ENCODE results near the gene FZR1. TPM values are rescaled to one million over a fixed set of nuclear protein-coding genes. Genes with fewer than 3 reads are reported as not detected.
"Not testable (repeated sequence)": the region's sequence is repeated elsewhere in the genome, so short reads cannot be mapped to it uniquely, and the experiment has no call there.

The FZR1 gene
- total RNA-seq, 1 donor from 2014 or later: 23.8 TPM

DNA sequence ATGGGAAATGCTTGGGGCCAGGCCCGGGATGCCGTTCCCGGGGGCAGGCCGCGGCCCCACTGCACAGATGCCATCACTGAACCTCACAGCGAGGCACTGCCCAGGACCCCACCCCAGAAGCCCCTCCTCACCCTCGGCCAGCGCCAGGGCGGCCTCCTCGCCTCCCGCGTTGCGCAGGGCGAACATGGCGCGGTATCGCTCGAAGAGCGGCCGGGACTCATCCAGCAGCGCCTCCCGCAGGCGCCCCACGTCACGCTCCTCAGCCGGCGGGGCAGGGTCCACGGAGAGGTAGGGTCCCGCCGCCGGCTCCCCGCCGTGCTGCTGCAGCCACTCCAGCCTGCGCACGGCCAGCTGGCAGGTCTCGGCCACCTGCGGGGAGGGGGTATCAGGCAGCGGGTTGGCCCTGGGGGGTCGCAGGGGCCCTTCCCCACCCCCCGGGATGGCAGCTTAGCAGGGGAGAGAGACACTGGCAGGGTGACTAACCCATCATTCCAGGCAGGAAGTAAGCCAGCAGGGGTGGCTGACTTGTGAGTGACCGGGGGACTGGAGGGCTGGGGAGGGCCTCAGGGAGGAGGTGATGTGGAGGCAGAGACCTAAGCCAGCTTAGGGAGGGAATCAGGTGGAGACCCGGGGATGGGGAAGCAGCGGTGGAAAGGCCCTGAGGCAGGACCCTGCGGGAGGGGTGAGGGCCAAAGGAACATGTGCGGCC, 13.8 kb upstream of the FZR1 start:
- no peak for DNase-seq (ENCODE audit: low spot score)
- intact Hi-C loops (cut with DNase I): no loop called here

DNA sequence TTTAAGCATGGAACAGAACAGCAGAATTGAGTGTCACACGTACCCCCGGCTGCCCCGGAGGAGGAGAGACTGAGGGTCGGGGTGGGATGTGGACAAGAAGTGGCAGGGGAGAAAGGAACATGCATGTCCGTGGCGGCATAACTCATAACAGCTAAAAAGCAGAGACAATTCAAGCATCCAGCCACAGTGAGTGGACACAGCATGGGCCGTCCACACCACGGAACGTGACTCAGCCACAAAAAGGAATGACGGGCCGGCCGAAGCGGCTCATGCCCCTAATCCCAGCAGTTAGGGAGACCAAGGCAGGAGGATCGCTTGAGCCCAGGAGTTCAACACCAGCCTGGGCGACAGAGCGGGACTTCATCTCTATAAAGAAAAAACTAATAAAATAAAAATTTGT, 13.2 kb upstream of the FZR1 start:
- DNase-seq (ENCODE audit: low spot score): no peak
- intact Hi-C loops (cut with DNase I): no loop called here

DNA sequence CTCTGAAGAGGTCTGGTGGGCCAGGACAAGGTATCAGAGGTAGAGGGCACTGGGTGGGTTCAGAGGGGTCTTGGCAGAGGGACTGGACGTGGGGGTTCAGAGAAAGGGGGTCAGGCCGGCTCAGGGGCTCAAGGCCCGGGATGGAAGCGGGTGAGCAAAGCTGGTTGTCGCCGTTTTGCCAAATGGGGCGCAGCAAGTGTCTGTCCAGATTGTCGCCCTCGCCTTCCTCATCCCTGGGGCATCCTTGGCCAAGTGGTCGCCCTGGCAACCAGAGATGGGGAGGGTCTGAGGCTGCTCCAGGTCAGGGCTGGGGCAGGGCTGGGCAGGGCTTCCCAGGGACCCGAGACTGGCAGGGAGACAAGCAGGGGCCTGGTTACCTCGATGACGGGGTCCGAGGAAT, 12.5 kb upstream of the FZR1 start:
- intact Hi-C loops (cut with DNase I): no loop called here
- DNase-seq (ENCODE audit: low spot score): no peak

DNA sequence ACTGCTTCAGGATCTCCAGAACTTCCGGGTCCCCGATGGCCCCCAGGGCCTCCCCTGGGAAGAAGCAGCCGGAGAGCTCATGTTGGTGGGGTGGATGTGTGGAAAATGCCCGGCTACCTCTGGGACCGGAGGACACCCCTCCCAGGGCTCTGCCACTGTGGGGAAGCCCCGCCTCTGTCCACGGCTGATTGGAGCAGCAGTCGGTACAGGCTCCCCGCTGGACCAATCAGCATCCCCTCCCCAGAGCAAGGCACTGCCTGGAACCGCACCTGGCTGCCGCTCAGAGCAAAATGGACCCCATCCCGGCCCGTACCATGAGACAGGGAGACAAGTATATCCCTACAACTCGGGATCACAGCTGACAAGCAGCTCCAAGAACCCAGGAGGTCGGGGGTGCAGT, 12.1 kb upstream of the FZR1 start:
- intact Hi-C loops (cut with DNase I): no loop called here
- DNase-seq (ENCODE audit: low spot score): no peak

DNA sequence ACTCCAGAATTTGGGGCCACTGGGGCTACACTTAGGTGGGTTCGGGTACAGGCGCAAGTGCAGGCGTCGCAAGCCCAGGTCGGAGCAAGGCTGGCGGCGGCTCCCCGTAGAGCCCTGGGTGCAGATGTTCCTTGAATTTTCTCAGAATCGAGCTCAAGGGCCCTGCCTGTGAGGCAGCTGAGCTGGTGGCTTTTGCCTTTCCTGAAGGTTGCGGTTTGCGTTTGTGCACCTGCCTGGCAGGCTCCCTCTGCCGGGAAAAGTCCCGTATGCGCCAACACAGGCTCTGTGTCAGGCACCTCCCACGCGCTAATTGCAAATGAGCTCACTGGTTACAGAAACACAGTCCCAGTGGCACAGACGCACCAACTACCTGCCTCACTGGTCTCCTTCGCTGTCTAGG, 11.6 kb upstream of the FZR1 start:
- intact Hi-C loops (cut with DNase I): no loop called here

DNA sequence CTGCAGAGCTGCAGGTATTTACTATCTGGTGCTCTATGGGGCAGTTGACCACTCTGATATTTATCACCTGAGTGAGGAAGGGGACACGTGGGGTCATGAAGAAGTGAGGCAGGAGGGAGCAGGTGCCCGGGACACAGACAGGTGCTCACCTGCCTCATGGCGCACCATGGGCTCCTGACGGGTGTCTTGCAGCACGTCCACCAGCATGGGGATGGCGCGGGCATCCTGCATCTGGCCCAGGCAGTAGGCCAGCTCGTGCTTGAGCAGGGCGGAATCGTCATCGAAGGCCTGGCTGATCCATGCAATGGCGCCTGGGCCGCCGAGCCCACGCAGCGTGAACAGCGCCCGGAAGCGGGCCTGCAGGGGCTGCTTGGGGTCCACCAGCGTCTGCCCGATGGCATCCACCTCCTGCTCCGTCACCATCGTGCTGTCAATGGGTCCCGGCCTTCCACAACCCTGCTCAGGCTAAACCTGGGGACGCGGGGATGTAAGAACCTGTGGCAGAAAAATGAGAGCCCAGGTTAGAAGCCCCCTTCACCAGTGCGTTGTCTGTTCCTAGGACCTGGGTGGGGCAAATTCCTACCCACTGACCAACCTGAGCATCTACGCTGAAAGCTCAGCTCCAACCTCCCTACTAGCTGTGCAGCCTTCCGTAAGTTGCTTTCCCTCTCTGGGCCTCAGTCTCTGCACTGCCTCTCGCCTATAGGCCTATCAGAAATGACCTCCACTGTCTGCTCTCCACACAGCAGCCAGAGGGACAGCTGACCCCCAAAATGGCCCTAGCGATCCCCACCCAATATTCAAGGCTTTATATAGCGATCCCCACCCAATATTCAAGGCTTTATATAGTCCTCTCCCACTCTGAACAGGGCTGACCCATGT, 9.5 kb upstream of the FZR1 start:
- intact Hi-C loops (cut with DNase I): no loop called here
- no peak for DNase-seq (ENCODE audit: low spot score)

More for the DNA sequence above, 11.6 kb upstream of the FZR1 start:
- no peak for DNase-seq (ENCODE audit: low spot score)

DNA sequence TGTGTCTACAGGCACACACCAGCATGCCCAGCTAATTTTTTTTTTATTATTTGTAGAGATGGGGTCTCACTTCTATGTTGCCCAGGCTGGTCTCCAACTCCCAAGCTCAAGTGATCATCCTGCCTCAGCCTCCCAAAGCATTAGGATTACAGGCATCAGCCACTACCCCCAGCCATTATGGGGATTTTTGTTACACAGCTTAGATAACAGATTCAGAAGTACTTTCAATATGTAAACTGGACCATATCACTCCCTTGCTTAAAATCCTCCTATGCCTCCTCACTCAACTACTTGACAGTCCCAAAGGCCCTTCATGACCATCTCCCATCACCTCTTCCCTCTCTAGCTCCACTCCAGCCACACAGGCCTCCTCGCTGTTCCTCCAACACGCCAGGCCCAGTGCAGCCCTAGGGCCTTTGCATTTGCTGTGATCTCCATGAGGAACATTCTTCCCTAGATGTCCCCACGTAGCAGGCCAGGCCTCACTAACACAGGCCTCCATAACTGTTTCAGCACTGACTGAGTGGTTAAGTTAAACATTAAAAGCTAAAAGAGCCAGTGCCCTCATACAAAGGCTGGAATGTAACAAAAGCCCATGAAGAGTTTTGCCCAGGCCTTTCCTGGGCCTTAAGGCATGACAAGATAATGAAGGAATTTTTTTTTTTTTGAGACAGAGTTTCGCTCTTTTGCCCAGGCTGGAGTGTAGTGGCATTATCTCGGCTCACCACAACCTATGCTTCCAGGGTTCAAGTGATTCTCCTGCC, 8.2 kb upstream of the FZR1 start:
- intact Hi-C loops (cut with DNase I): no loop called here
- no peak for DNase-seq (ENCODE audit: low spot score)

DNA sequence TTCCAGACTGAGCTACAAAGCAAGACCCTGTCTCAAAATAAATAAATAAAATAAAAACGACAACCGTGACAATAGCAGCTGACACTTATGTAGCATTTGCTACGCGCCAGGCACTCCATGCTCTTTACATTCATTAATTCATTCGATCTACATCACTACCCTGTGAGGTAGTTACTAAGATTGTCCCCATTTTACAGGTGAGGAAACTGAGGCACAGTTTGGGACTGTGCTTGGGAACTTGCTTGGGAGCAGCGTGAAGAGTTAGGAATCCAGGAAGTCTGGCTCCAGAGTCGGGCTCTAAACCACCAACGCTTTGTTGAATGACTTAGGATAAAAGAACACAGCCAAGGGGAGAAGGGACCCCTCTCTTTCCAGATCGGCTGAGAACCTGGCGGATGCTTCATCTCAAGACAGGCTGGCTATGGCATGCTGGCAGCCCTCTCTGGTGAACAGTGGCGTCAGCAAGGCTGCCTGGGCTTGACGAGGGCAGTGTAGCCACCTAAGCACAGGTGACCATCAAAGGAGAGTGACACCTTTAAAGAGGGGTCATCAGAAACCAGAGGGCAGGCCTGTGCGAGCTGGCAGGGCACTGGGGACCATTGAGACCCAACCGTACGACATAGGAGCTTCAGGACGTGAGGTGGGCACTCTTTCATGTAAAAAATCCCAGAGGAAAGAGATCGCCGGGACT, 6.2 kb upstream of the FZR1 start:
- intact Hi-C loops (cut with DNase I): no loop called here
- DNase-seq (ENCODE audit: low spot score): no peak

DNA sequence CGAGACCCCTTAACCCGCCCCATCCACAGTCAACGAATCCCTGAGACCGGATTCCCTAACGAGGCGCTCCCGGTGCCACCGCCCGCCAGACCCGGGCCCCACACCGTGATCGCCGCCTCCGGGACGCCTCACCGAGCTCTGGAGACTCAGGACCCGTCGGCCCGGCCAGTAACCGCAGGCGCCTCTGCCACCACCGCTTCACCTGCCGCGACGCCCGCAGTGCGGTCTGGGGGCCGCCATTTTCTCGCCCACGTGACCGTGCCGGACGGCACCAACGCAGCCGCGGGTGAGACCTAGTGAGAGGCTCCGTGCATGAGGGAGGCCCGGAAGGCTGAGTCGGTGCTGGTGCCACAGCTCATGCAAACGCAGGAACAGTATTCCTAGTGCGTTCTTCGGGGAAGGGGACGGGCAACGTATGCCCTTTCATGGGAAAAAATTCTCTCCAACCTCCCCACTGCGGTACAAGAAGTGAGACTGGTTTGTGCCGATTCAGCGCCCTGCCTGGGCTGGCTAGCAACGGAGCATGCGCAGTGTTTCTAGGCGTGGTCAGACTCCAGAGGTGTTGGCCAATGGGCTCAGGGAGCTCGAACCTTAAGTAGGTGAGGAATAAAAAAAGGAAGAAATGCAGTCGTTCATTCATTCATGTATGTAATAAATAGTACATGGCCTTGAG, 5.5 kb upstream of the FZR1 start, which contains the start of gene DOHH:
DOHH (minus strand) TSS at position 246 of the 673 bp plus-strand sequence. CDS start 3,860 bp downstream, outside the sequence.
- intact Hi-C loops (cut with DNase I): no loop called here
- DNase-seq (ENCODE audit: low spot score): peak; percentile 98

DNA sequence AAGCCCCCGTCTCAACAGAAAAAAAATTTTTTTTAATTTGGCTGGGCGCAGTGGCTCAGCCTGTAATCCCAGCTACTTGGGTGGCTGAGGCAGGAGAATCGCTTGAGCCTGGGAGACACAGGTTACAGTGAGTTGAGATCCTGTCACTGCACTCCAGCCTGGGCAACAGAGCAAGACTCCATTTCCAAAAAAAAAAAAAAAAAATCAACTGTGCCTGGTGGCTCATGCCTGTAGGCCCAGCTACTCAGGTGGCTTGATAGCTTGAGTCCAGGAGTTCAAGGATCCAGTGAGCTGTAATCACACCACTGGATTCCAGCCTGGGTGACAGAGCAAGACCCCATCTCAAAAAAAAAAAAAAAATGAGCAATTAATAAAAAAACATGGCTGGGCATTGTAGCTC, 4.3 kb upstream of the FZR1 start:
- no peak for DNase-seq (ENCODE audit: low spot score)
- intact Hi-C loops (cut with DNase I): no loop called here

DNA sequence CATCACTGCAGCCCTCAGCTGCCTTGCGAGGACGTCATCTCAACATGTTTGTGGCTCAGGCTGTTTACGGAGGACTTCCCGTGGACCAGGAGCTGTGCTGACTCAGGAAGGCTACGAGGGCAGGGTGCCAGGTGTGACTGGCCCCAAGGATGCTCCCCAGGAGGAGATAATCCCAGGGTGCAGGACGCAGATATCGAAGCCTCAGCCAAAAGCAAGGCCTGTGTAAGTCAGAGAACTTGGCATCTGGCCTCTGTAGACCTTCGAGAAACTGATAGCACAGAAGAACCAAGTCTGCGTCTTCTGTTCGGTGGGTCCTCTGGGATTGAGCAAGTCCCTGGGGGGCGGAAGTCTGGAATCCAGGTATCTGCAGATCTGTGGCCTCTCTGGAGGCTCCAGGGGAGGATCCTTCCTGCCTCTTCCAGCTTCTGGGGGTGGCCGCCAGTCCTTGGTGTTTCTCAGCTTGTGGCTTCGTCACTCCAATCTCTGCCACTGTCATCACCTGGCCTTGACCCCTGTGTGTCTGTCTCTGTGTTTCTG, 3.0 kb upstream of the FZR1 start:
- DNase-seq (ENCODE audit: low spot score): no peak
- intact Hi-C loops (cut with DNase I): no loop called here

DNA sequence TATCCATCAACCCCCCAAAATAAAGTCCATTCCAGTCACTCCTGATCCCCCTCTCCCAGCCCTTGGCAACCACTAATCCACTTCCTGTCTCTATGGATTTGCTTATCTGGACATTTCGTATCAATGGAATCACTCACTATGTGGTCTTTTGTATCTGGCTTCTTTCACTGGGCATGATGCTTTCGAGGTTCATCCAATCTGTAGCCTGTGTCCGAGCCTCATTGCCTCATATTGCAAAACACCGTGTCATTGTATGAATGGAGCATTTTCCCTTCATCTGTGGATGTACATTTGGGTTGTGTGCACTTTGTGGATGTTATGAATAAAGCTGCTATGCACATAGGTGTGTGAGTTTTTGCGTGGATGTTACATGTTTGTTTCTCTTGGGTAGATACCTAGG, 1.4 kb upstream of the FZR1 start:
- DNase-seq (ENCODE audit: low spot score): no peak
- intact Hi-C loops (cut with DNase I): loop anchor here (5.0 kb wide), 1 partner anchor 68 kb away; the partner anchor contains the start of gene HMG20B

DNA sequence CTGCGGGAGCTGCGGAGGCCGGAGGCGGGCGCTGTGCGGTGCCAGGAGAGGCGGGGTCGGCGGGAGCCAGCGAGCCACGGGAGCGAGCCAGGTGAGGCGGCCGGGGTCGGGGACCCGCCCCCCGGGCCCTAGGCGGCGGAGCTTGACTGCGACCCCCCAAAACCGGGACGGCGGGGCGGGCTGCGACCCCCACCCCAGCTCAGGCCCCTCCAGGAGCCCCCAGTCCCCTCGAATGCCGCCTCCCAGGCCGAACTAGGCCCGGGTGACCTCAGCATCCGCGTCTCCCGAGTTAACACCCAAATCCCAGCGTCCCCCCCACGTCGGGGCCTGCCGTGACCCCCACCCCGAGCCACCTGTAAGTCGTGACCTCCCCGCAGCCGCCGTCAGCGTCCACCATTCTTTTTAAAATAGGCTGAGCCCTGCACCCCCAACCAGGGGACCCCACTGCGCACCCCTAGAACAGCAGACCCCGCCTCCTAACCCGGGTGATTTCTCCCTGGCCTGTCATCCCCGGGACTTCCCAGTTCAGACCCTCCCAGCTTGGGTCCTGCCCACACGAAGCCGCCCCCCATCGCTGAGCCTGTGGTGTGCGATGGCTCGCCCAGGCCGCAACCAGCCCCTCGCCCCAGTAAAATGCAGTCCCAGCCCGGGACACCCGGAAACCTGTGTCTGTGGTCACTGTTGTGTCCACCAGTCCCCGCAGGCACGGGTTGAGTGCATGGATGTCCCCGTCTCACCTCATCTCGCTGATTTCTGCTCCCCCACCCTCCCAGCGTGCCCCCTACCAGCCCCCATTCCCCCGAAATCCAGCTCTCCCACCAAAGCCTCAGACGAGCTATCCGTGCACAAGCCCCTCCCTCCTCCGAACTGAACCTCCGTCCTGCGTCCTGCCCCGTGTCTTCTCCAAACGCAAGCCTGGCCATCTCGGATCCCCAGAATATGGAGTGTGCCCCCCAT, 551 bp downstream of the FZR1 start:
- intact Hi-C loops (cut with DNase I): loop anchor here (5.0 kb wide), 1 partner anchor 66 kb away; the partner anchor contains the start of gene HMG20B
- no peak for DNase-seq (ENCODE audit: low spot score)

DNA sequence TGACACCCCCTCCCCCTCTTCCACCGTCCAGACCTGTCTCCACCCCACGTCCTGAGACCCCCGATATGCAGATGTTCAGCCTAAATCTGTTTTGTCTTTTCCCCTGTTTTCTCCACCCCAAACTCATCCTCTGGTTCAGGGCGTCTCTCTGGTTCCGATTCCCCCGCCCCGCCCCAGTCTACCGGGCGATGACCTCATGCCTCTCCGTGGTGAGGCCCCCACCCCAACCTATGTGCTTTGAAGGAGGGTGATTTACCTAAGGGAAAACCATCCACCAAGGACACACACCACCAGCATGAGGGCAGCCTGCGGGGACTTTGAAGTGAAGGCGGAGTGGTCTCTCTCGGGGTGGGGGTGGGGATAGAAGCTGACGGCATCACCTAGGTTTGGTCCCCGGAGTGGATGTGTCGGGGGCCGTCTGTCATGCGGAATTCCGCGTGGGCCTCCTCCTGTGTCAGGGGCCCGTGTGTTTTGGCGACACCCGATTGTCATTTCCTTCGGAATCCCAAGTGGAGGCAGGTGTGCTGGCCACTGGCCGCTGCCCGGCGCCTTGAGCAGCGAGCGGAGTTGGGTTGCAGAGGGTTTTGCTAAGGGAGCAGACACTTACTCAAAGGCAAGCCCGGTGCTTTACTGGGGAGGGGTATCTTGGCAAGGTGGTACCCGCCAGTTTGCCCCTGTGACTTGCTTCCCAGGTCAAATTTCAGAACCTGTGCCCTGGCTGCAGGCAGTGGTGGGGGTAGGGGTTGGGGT, 1.4 kb downstream of the FZR1 start:
- intact Hi-C loops (cut with DNase I): loop anchor here (5.0 kb wide), 1 partner anchor 65 kb away; the partner anchor contains the start of gene HMG20B
- DNase-seq (ENCODE audit: low spot score): no peak

DNA sequence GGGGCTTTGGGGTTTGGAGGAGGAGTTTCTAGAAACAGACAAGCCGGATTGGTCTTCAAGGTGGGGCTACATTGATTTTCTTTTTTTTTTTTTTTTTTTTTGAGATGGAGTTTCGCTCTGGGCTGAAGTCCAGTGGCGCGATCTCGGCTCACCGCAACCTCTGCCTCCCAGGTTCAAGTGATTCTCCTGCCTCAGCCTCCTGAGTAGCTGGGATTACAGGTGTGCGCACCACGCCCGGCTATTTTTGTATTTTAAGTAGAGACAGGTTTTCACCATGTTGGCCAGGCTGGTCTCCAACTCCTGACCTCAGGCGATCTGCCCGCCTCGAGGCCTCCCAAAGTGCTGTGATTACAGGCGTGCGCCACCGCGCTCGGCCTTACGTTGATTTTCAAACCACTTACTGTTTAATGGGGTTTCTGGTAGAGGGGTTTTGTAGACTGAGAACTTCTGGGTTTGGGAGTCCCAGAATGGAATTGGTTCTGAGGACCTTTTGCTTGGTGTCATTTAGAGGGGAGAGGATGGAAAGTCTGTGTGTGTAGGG, 2.1 kb downstream of the FZR1 start:
- not testable (repeated sequence) for DNase-seq (ENCODE audit: low spot score)
- intact Hi-C loops (cut with DNase I): loop anchor here (5.0 kb wide), 1 partner anchor 64 kb away; the partner anchor contains the start of gene HMG20B

DNA sequence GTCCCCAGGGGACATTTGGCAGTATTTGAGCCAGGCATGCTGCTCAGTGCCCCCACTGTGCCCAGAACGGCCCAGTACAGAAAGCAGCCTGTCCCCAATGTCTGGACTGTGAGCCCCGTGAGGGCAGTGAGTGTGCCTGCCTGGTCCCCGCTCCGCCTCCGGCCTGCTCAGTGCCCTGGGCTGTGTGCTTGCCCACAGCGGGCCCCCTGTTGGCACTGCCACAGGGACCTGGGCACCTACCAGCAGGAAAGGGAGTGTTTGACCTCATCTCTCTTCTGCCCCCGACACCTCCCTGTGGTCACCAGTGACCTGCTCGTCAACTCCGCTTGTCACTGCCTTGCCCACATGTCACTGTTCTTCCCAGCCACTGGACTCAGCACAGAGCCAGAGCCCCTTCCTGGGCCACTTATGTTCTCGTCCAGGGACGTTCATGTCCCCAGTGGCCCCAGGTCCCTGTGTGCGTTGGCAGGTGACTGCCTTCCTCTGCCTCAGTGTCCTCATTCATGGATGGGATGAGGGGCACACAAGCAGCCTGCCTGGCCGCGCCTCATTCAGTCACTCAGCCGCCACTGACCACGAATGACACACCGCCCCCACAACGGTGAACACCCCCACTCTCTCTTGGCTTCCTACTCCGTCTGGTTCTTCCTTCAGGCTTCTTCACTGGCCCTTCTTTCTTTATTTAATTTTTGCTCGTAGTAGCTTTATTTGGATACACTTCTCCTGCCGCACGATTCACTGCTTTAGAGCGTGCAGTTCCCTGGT, 2.8 kb downstream of the FZR1 start:
- intact Hi-C loops (cut with DNase I): loop anchor here (5.0 kb wide), 1 partner anchor 63 kb away; the partner anchor contains the start of gene HMG20B
- no peak for DNase-seq (ENCODE audit: low spot score)

Measured in cardiac septum (tissue), 1 donor.